ENCODE data around the gene FNDC10. TPM values are rescaled to one million over a fixed set of nuclear protein-coding genes. Genes with fewer than 3 reads are reported as not detected.

FNDC10 gene
- total and polyA plus RNA-seq, 7 donors, result 0.15 to 0.96 (median 0.63) TPM; not detected in 1

DNA sequence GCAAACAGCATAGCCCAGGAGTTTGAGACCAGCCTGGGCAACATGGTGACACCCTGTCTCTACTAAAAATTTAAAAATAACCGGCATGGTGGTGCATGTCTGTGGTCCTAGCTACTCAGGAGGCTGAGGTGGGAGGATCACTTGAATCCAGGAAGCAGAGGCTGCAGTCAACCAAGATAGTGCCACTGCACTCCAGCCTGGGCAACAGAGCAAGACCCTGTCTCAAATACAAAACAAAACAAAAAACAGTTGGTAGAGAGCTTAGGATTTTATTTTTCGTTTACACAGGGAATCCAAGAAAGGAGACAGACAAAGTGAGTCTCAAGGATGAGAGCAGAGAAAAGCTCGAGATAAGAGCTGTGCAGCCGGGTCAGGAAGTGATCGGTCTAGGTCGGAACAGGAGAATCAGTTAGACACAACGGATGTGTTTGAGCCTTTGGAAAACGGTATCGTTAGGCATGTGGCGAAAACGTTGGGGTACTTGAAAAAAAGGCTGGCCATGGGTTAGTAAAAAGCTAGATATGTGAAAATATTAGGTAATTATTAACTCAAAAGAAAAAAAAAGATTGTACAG is 13.7 kb upstream of the FNDC10 start:
- no peak for DNase-seq
- intact Hi-C loops (cut with DNase I), result loop anchor here (5.0 kb wide), 1 partner anchor 36 kb away; no protein-coding TSS in a partner anchor
- peak overlapping the region; percentile 97 for H3K4me3 ChIP-seq
- H3K9me3 ChIP-seq, result no peaks in the 10 kb centered on the region
- H3K27me3 ChIP-seq (ENCODE audit: insufficient read depth in 3 of 3, low read length in 2 of 3), result no peaks in the 10 kb centered on the region
- peaks cover 25% of the 10 kb centered on the region for H3K4me1 ChIP-seq
- WGBS, 3 donors, result 74 to 81% (median 80%) methylated on average over 11 of the region's 11 CpGs
- TF ChIP-seq, protein P1, sequence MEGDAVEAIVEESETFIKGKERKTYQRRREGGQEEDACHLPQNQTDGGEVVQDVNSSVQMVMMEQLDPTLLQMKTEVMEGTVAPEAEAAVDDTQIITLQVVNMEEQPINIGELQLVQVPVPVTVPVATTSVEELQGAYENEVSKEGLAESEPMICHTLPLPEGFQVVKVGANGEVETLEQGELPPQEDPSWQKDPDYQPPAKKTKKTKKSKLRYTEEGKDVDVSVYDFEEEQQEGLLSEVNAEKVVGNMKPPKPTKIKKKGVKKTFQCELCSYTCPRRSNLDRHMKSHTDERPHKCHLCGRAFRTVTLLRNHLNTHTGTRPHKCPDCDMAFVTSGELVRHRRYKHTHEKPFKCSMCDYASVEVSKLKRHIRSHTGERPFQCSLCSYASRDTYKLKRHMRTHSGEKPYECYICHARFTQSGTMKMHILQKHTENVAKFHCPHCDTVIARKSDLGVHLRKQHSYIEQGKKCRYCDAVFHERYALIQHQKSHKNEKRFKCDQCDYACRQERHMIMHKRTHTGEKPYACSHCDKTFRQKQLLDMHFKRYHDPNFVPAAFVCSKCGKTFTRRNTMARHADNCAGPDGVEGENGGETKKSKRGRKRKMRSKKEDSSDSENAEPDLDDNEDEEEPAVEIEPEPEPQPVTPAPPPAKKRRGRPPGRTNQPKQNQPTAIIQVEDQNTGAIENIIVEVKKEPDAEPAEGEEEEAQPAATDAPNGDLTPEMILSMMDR (IDR thresholded peaks at IDR 0.05), result no peak
- ATAC-seq, result no peak
- H3K36me3 ChIP-seq (ENCODE audit: insufficient read depth in 1 of 2, low read depth in 1 of 2), result peaks cover 0 to 17% of the 10 kb centered on the region in 2 donors
- H3K27ac ChIP-seq, result no peak overlapping the region

DNA sequence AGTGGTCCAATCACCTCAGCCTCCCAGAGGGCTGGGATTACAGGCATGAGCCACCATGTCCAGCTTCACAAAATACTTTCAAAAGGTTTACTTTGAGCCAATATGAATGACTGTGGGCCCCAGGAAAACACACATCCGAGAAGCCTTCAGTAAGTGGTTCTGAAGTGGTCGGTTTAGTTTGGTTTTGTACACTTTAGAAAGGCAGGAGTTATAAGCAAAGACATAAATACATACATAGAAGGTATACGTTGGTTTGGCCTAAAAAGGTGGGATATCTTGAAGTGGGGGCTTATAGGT is 12.1 kb upstream of the FNDC10 start:
- TF ChIP-seq, protein P1 (IDR thresholded peaks at IDR 0.05), result no peak
- peaks cover 19% of the 10 kb centered on the region for H3K4me1 ChIP-seq
- no peak overlapping the region for H3K27ac ChIP-seq
- H3K27me3 ChIP-seq (ENCODE audit: insufficient read depth in 3 of 3, low read length in 2 of 3), result no peaks in the 10 kb centered on the region
- no peaks in the 10 kb centered on the region for H3K9me3 ChIP-seq
- ATAC-seq (no peak), DNase-seq (no peak)
- 87 to 92% (median 87%) methylated on average over 3 of the region's 3 CpGs for WGBS, 3 donors
- no peak overlapping the region for H3K4me3 ChIP-seq
- H3K36me3 ChIP-seq (ENCODE audit: insufficient read depth in 1 of 2, low read depth in 1 of 2), result peaks cover 0 to 4% of the 10 kb centered on the region in 2 donors
- intact Hi-C loops (cut with DNase I), result loop anchor here (5.0 kb wide), 1 partner anchor 35 kb away; no protein-coding TSS in a partner anchor

DNA sequence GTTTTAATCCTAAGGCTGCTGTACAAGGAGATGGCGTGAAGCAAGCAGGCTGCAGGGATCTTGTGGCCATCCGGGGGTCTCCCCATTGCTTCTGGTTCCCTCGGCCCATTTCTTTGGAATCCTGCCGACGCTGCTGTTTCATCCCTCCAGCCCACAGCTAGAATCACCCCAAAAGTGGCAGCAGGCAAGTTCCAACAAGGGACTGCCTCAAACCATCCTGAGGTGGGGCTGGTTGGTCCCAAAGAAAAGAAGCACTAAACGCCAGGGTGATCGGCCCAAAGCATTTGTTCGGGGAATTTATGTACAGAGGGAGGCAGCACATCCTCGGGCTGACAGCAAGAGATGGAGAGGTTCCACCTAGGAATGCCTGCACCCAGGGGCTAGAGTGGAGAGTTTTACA is 10.9 kb upstream of the FNDC10 start:
- H3K4me1 ChIP-seq, result peaks cover 13% of the 10 kb centered on the region
- no peaks in the 10 kb centered on the region for H3K9me3 ChIP-seq
- TF ChIP-seq, protein P1 (IDR thresholded peaks at IDR 0.05), result no peak
- no peaks in the 10 kb centered on the region for H3K27me3 ChIP-seq (ENCODE audit: insufficient read depth in 3 of 3, low read length in 2 of 3)
- peaks cover 0 to 4% of the 10 kb centered on the region in 2 donors for H3K36me3 ChIP-seq (ENCODE audit: insufficient read depth in 1 of 2, low read depth in 1 of 2)
- DNase-seq (no peak), ATAC-seq (no peak)
- intact Hi-C loops (cut with DNase I), result loop anchor here (5.0 kb wide), 1 partner anchor 33 kb away; no protein-coding TSS in a partner anchor
- H3K4me3 ChIP-seq, result no peak overlapping the region
- WGBS, 3 donors, result 66 to 74% (median 66%) methylated on average over 9 of the region's 9 CpGs
- H3K27ac ChIP-seq, result no peak overlapping the region

DNA sequence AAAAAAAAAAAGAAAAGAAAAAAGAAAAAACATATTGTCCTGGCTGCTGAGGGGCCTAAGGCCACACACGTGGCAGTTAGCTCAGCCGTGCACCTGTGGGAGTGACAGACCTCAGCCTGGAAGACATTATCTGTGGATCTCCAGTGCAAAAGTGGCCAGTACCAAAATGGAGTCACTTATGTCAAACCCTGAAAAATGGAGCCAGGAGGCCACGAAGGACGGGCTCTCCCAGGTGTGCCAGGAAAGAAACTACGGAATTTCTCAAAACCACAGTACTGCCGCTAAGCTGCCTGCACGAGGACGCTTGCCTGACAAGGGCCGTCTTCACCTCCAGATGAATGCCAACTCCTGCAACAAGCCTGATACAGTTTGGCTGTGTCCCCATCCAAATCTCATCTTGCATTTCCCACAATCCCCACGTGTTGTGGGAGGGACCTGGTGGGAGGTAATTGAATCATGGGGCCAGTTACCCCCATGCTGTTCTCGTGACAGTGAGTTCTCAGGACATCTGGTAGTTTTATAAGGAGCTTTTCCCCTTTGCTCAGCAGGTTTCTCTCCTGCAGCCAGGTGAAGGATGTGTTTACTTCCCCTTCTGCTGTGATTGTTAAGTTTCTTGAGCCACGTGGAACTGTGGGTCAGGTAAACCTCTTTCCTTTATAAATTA is 10.0 kb upstream of the FNDC10 start:
- no peak overlapping the region for H3K4me3 ChIP-seq
- TF ChIP-seq, protein P1 (IDR thresholded peaks at IDR 0.05), result no peak
- peaks cover 13% of the 10 kb centered on the region for H3K4me1 ChIP-seq
- H3K9me3 ChIP-seq, result no peaks in the 10 kb centered on the region
- intact Hi-C loops (cut with DNase I), result loop anchor here (5.0 kb wide), 1 partner anchor 33 kb away; no protein-coding TSS in a partner anchor
- no peak for DNase-seq
- H3K27me3 ChIP-seq (ENCODE audit: insufficient read depth in 3 of 3, low read length in 2 of 3), result peaks cover 0 to 1% (median 0%) of the 10 kb centered on the region in 3 donors
- peaks cover 0 to 4% of the 10 kb centered on the region in 2 donors for H3K36me3 ChIP-seq (ENCODE audit: insufficient read depth in 1 of 2, low read depth in 1 of 2)
- ATAC-seq, result no peak
- WGBS, 3 donors, result 54 to 74% (median 59%) methylated on average over 12 of the region's 12 CpGs
- no peak overlapping the region for H3K27ac ChIP-seq

Measured in psoas muscle (tissue), 8 donors.